ENCODE results near the gene ECHS1. TPM values are rescaled to one million over a fixed set of nuclear protein-coding genes. Genes with fewer than 3 reads are reported as not detected.
"Not testable (repeated sequence)": the region's sequence is repeated elsewhere in the genome, so short reads cannot be mapped to it uniquely, and the experiment has no call there.

The ECHS1 gene
- total RNA-seq, 1 donor from 2014 or later: 44.8 TPM

GRCh38 chr10:133419211-133419950 lies 46.2 kb upstream of the ECHS1 start:
- peaks cover 4% of the 10 kb centered on the region for H3K27me3 ChIP-seq (ENCODE audit: control insufficient read depth, insufficient read depth, low read length)
- no peak for DNase-seq (ENCODE audit: low read depth)
- no peak for TF ChIP-seq CTCF (IDR thresholded peaks at IDR 0.05; ENCODE audit: insufficient read depth, low read length, severe bottlenecking)
- peaks cover 1% of the 10 kb centered on the region for H3K36me3 ChIP-seq (ENCODE audit: control insufficient read depth, insufficient read depth, low read length)
- H3K4me3 ChIP-seq (ENCODE audit: low read depth, low read length): no peak overlapping the region
- FAIRE-seq: no peak

GRCh38 chr10:133418289-133418993 lies 45.3 kb upstream of the ECHS1 start:
- FAIRE-seq (no peak), DNase-seq (ENCODE audit: low read depth) (no peak)
- Histone ChIP-seq H3K36me3 (ENCODE audit: control insufficient read depth, insufficient read depth, low read length) (peaks cover 1% of the 10 kb centered on the region), H3K27me3 (ENCODE audit: control insufficient read depth, insufficient read depth, low read length) (peaks cover 4% of the 10 kb centered on the region), H3K4me3 (ENCODE audit: low read depth, low read length) (no peak overlapping the region)
- no peak for TF ChIP-seq CTCF (IDR thresholded peaks at IDR 0.05; ENCODE audit: insufficient read depth, low read length, severe bottlenecking)

GRCh38 chr10:133415752-133416151 lies 42.6 kb upstream of the ECHS1 start:
- Histone ChIP-seq H3K4me3 (ENCODE audit: low read depth, low read length) (no peak overlapping the region), H3K36me3 (ENCODE audit: control insufficient read depth, insufficient read depth, low read length) (peaks cover 1% of the 10 kb centered on the region), H3K27me3 (ENCODE audit: control insufficient read depth, insufficient read depth, low read length) (no peaks in the 10 kb centered on the region)
- TF ChIP-seq CTCF (IDR thresholded peaks at IDR 0.05; ENCODE audit: insufficient read depth, low read length, severe bottlenecking): no peak
- FAIRE-seq (no peak), DNase-seq (ENCODE audit: low read depth) (no peak)

GRCh38 chr10:133414401-133414800 lies 41.2 kb upstream of the ECHS1 start:
- not testable (repeated sequence) for H3K27me3 ChIP-seq (ENCODE audit: control insufficient read depth, insufficient read depth, low read length); DNase-seq (ENCODE audit: low read depth); H3K36me3 ChIP-seq (ENCODE audit: control insufficient read depth, insufficient read depth, low read length); FAIRE-seq; H3K4me3 ChIP-seq (ENCODE audit: low read depth, low read length)

GRCh38 chr10:133412381-133412711 lies 39.2 kb upstream of the ECHS1 start:
- FAIRE-seq: no peak
- TF ChIP-seq CTCF (IDR thresholded peaks at IDR 0.05; ENCODE audit: insufficient read depth, low read length, severe bottlenecking): no peak
- DNase-seq (ENCODE audit: low read depth): no peak
- H3K27me3 ChIP-seq (ENCODE audit: control insufficient read depth, insufficient read depth, low read length): no peaks in the 10 kb centered on the region
- no peak overlapping the region for H3K4me3 ChIP-seq (ENCODE audit: low read depth, low read length)
- H3K36me3 ChIP-seq (ENCODE audit: control insufficient read depth, insufficient read depth, low read length): peaks cover 1% of the 10 kb centered on the region

- H3K27me3 ChIP-seq (ENCODE audit: control insufficient read depth, insufficient read depth, low read length): no peaks in the 10 kb centered on the region
- DNase-seq (ENCODE audit: low read depth) (no peak), FAIRE-seq (no peak)
- no peak for TF ChIP-seq CTCF (IDR thresholded peaks at IDR 0.05; ENCODE audit: insufficient read depth, low read length, severe bottlenecking)
- no peak overlapping the region for H3K4me3 ChIP-seq (ENCODE audit: low read depth, low read length)
- H3K36me3 ChIP-seq (ENCODE audit: control insufficient read depth, insufficient read depth, low read length): peaks cover 1% of the 10 kb centered on the region
Measured at GRCh38 chr10:133411523-133412380, 38.6 kb upstream of the ECHS1 start.

Data from bronchial epithelial cell (primary cell).